Measurements from ENCODE around the gene DCP2.

- TF ChIP-seq CTCF (IDR thresholded peaks at IDR 0.05) (no peak), POLR2A (IDR thresholded peaks at IDR 0.05) (no peak)
These were observed 63.3 kb downstream of the DCP2 start for GRCh38 chr5:113039934-113040285.
